HG03558 (cell line): ENCODE measurements around the gene RELL1.
A peak's percentile ranks its signal among the peaks of the same experiment; 100 is the strongest.

Experiments
- ATAC-seq: cut with Tn5 transposase; IDR thresholded peaks from one replicate; pipeline ENCODE4 v1.9.1; 2021; ENCODE audit warnings: moderate number of reproducible peaks; ENCODE audit not compliant: unreplicated experiment; ENCODE audit errors: extremely low read depth

The RELL1 gene

GRCh38 chr4:37604461-37604860 lies 81.7 kb downstream of the RELL1 start:
- ATAC-seq = no peak

- ATAC-seq = no peak
These were observed 82.5 kb downstream of the RELL1 start for GRCh38 chr4:37603711-37604110.

GRCh38 chr4:37603070-37603468 lies 83.1 kb downstream of the RELL1 start:
- ATAC-seq = no peak

GRCh38 chr4:37602454-37603069 lies 83.6 kb downstream of the RELL1 start:
- no peak for ATAC-seq

GRCh38 chr4:37601531-37601930 lies 84.6 kb downstream of the RELL1 start:
- ATAC-seq = no peak

- no peak for ATAC-seq
These were observed 86.9 kb downstream of the RELL1 start for GRCh38 chr4:37599092-37599790.

GRCh38 chr4:37597034-37597433 lies 89.1 kb downstream of the RELL1 start:
- ATAC-seq = no peak

- no peak for ATAC-seq
These were observed 90.1 kb downstream of the RELL1 start for GRCh38 chr4:37595875-37596680.

GRCh38 chr4:37594099-37594498 lies 92.1 kb downstream of the RELL1 start:
- no peak for ATAC-seq

GRCh38 chr4:37591349-37591748 lies 94.8 kb downstream of the RELL1 start:
- ATAC-seq = no peak

- no peak for ATAC-seq
These were observed 96.2 kb downstream of the RELL1 start for GRCh38 chr4:37590016-37590415.

GRCh38 chr4:37588150-37588549 lies 98.0 kb downstream of the RELL1 start:
- ATAC-seq = no peak

- ATAC-seq = no peak
These were observed 100.0 kb downstream of the RELL1 start for GRCh38 chr4:37586194-37586593.

- no peak for ATAC-seq
These were observed 101.6 kb downstream of the RELL1 start for GRCh38 chr4:37584493-37585060.

- ATAC-seq = no peak
These were observed 102.1 kb downstream of the RELL1 start for GRCh38 chr4:37584071-37584470.

GRCh38 chr4:37573566-37573965 lies 112.6 kb downstream of the RELL1 start:
- no peak for ATAC-seq

- ATAC-seq = no peak
These were observed 117.7 kb downstream of the RELL1 start for GRCh38 chr4:37568489-37568888.

- ATAC-seq = no peak
These were observed 118.3 kb downstream of the RELL1 start for GRCh38 chr4:37567836-37568235.

- ATAC-seq = no peak
These were observed 123.6 kb downstream of the RELL1 start for GRCh38 chr4:37562592-37562991.

GRCh38 chr4:37561803-37562207 lies 124.4 kb downstream of the RELL1 start:
- peak; percentile 95 for ATAC-seq

- no peak for ATAC-seq
These were observed 124.9 kb downstream of the RELL1 start for GRCh38 chr4:37561196-37561802.
